GM19324 (cell line): Measurements from ENCODE around the gene HBA1.
"Not testable (repeated sequence)": the region's sequence is repeated elsewhere in the genome, so short reads cannot be mapped to it uniquely, and the experiment has no call there.

Source experiments
- ATAC-seq: cut with Tn5 transposase; IDR thresholded peaks from one replicate; pipeline ENCODE4 v1.9.1; 2021; ENCODE audit warnings: mild to moderate bottlenecking, moderate library complexity; ENCODE audit not compliant: unreplicated experiment, low FRiP score

Gene HBA1

GRCh38 chr16:159136-159849 lies 17.2 kb upstream of the HBA1 start:
- ATAC-seq, result no peak

- ATAC-seq, result not testable (repeated sequence)
Observed at GRCh38 chr16:160242-160641, 16.2 kb upstream of the HBA1 start.

- no peak for ATAC-seq
Observed at GRCh38 chr16:160691-161190, 15.7 kb upstream of the HBA1 start.

GRCh38 chr16:162271-162991 lies 14.0 kb upstream of the HBA1 start:
- no peak for ATAC-seq

GRCh38 chr16:163139-163538 lies 13.3 kb upstream of the HBA1 start:
- ATAC-seq, result not testable (repeated sequence)

GRCh38 chr16:163696-164095 lies 12.8 kb upstream of the HBA1 start:
- not testable (repeated sequence) for ATAC-seq

GRCh38 chr16:164134-164823 lies 12.2 kb upstream of the HBA1 start:
- ATAC-seq, result not testable (repeated sequence)

GRCh38 chr16:164827-165538 lies 11.5 kb upstream of the HBA1 start:
- ATAC-seq, result no peak

GRCh38 chr16:165539-166374 lies 10.7 kb upstream of the HBA1 start, which contains the start of gene HBM:
Gene HBM (plus strand): TSS chr16:165978. CDS start chr16:165998, 20 bp downstream.
- ATAC-seq, result no peak

GRCh38 chr16:166375-167121 lies 9.9 kb upstream of the HBA1 start:
- no peak for ATAC-seq

- no peak for ATAC-seq
Observed at GRCh38 chr16:167122-167690, 9.3 kb upstream of the HBA1 start.

GRCh38 chr16:168424-168823 lies 8.1 kb upstream of the HBA1 start:
- ATAC-seq, result no peak

- no peak for ATAC-seq
Observed at GRCh38 chr16:169014-169413, 7.5 kb upstream of the HBA1 start.

GRCh38 chr16:170088-170507 lies 6.4 kb upstream of the HBA1 start:
- ATAC-seq, result not testable (repeated sequence)

- ATAC-seq, result no peak
Observed at GRCh38 chr16:170788-171187, 5.7 kb upstream of the HBA1 start.

GRCh38 chr16:172374-172941 lies 4.0 kb upstream of the HBA1 start, which contains the start of gene HBA2:
Gene HBA2 (plus strand): TSS chr16:172876. CDS start chr16:172913, 37 bp downstream.
- not testable (repeated sequence) for ATAC-seq

- not testable (repeated sequence) for ATAC-seq
Observed at GRCh38 chr16:173211-173854, 3.1 kb upstream of the HBA1 start.
